Lung microvascular endothelial cell (primary cell): ENCODE measurements around the gene PLEKHG4. TPM values are rescaled to one million over a fixed set of nuclear protein-coding genes. Genes with fewer than 3 reads are reported as not detected.

Experiments used
- DNase-seq, 2 donors: peaks; one replicate each; pipeline versions ENCODE4 v3.0.0 to v3.0.0-alpha.2; 2010; ENCODE audit warnings: low read depth in 2 of 2
- total RNA-seq: library from RNA; depleted of rRNA; stranded (reverse); fragments of >200 nt; gene quantifications from 2 replicates; pipeline ENCODE4 v1.2.1, GENCODE V29; 2014

PLEKHG4 gene
- total RNA-seq, 1 donor from 2014 or later: 5.8 TPM

DNA sequence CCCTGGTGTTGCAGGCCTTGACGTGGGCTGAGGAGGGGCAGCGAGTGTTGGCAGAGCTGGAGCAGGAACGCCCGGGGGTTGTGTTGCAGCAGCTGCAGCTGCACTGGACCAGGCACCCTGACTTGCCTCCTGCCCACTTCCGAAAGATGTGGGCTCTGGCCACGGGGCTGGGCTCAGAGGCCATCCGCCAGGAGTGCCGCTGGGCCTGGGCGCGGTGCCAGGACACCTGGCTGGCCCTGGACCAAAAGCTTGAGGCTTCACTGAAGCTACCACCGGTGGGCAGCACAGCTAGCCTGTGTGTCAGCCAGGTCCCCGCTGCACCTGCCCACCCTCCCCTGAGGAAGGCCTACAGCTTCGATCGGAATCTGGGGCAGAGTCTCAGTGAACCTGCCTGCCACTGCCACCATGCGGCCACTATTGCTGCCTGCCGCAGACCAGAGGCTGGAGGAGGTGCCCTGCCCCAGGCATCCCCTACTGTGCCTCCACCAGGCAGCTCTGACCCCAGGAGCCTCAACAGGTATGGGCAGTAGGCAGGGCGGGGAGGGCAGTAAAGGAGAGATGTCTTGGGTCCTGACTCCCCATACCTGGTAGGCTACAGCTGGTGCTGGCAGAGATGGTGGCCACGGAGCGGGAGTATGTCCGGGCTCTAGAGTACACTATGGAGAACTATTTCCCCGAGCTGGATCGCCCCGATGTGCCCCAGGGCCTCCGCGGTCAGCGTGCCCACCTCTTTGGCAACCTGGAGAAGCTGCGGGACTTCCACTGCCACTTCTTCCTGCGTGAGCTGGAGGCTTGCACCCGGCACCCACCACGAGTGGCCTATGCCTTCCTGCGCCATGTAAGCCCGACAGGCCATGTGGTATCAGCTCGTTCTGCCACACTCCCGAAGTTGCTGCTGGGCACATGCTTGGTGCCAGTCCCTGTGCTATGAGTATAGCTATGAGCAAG lies 5.6 kb downstream of the PLEKHG4 start:
- DNase-seq: peak; percentile 45 to 67

DNA sequence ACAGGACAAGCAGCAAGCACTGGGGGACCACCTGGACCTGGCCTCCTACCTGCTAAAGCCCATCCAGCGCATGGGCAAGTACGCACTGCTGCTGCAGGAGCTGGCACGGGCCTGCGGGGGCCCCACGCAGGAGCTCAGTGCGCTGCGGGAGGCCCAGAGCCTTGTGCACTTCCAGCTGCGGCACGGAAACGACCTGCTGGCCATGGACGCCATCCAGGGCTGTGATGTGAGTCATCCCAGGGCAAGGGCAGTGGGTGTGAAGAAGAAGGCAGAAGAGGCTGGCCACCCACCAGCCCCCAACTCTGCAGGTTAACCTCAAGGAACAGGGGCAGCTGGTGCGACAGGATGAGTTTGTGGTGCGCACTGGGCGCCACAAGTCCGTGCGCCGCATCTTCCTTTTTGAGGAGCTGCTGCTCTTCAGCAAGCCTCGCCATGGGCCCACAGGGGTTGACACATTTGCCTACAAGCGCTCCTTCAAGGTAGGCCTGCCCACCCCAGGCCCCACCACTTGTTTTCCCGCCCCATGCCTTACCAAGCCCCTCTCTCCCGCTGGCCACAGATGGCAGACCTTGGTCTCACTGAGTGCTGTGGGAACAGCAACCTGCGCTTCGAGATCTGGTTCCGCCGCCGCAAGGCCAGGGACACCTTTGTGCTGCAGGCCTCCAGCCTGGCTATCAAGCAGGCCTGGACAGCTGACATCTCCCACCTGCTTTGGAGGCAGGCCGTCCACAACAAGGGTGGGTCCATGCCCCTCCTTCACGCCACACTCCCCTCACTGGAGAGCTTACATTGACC lies 7.3 kb downstream of the PLEKHG4 start:
- no peak for DNase-seq

DNA sequence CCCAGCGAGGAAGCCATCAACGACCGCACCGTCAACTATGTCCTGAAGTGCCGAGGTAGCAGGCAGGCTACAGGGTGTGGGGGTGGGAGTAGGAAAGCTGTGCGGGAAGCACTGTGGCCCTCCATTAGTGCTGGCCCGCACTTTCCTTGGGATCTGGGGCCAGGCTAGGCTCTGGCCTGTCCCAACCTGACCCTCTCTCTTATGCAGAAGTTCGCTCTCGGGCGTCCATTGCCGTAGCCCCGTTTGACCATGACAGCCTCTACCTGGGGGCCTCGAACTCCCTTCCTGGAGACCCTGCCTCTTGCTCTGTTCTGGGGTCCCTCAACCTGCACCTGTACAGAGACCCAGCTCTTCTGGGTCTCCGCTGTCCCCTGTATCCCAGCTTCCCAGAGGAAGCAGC lies 8.6 kb downstream of the PLEKHG4 start:
- DNase-seq: no peak

DNA sequence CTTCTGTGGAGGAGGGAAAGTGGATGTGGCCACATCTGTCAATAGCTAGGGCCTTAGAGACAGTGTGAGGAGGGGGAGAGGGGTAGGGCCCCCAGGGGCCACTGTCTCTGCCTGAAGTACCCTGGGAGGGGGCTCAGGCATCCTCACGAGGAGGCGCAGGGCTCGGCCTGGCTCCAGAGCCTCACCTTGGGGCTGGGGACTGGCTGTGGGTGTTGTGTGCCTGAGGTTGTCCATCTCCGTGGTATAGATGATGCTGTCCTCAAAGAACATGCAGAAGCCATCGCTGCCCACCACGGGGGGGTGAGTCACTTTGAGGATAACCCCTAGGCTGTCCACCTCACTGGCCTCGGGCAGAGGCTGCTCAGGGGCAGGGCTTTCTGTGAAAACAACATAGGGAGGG lies 12.1 kb downstream of the PLEKHG4 start:
- no peak for DNase-seq

DNA sequence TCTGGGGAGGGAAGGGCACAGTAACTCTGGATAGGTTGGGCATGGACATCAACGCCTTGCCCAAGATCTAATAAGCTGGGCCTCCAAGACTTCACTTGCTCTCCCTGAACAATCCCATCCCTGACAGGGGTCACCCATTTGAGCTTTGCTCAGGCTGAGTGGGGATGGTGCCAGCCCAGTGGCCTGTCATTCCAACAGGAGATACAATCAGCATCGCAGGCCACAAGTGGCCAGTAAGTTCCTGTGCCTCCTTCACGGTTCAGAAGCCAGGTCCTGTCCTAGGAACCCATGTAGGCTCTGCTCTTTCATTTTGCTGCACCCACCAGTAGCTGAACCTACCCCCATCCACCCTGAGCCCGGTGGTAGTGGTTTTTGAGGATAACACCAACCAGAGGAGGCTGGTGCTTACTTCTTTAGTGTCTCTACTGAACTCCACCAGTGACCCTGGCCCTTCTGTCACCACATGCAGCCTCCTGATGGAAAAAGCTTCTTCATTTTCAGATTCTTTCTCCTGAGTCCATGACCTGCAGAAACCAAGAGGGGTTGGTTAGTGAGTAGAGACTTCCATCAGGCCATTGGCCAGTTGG lies 14.9 kb downstream of the PLEKHG4 start:
- DNase-seq: no peak

DNA sequence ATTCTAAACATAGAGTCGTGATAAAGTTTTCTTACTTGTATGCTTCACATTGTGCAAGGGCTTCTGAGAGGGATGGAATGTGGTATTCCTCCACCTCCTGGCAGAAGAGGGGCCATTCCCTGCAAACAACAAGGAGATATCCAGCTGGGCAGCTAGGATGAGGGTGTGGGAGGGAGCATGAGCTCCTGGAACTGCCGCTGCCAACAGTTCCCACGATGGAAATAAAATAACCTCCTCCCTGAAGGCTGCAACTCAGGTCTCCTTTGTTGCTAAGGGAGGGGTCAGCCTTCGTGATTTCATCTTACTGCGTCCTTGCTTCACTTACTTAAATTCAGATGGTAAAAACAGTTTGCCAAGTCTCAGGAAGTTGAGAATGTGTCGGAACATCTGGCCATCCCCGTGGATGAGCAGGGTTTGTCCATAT lies 15.6 kb downstream of the PLEKHG4 start:
- no peak for DNase-seq

DNA sequence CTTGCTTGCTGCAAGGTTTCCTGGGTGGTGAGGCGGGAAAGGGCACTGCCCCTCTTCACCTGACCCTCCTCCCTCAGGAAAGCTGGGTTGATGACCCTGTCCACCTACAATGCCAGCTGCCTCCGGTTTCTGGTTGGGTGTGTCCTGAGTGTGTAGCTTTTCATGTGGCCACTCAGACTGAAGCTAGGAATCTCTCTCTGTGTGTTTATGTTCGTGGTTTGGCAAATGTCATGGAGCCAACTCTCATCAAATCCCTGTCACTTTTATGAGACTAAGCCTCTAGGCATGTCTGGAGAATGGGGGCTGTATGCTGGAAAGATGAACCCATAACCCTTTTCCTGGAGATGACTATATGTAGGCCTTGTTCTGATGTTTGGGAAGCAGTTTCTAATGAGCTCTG lies 17.1 kb downstream of the PLEKHG4 start:
- peak in 1 of 2 donors; percentile 44 for DNase-seq

DNA sequence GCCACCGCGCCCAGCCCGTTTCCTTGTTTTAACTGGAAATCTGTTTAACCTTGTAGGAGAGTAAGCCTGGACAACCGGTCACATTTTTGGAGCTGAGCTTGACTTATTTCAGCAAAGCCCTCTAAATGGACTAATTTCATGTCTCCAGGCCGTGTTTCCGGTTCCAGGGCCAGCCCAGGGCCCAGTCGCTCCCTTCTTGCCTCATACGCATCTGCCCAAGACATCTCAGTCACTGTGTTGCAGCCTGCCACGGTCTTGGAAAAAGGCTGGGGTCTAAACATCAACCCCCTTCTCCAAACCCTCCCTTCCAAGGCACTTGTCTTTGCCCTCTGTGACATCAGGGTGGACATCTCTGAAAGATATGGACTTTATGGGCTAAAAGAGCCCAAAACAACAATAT lies 18.9 kb downstream of the PLEKHG4 start:
- no peak for DNase-seq

DNA sequence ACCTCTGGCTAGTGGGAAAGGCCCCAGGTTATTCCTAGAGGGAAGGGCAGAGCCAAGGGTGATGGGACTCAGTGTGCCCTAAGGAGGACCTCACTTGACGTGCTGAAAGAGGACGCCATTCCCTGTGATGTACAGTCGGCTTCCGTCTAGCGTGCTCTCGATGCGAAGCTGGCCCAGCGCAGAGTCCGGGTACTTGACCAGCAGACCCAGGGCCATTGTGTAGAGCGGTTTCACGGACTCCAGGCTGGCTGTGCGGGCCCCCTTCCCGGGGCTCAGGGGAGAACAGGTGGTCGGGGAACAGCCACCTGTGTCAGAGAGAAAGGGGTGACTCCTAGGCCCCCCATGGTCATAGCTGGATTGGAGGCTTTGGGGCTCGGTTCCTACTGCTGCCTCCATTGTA lies 19.9 kb downstream of the PLEKHG4 start:
- DNase-seq: no peak

DNA sequence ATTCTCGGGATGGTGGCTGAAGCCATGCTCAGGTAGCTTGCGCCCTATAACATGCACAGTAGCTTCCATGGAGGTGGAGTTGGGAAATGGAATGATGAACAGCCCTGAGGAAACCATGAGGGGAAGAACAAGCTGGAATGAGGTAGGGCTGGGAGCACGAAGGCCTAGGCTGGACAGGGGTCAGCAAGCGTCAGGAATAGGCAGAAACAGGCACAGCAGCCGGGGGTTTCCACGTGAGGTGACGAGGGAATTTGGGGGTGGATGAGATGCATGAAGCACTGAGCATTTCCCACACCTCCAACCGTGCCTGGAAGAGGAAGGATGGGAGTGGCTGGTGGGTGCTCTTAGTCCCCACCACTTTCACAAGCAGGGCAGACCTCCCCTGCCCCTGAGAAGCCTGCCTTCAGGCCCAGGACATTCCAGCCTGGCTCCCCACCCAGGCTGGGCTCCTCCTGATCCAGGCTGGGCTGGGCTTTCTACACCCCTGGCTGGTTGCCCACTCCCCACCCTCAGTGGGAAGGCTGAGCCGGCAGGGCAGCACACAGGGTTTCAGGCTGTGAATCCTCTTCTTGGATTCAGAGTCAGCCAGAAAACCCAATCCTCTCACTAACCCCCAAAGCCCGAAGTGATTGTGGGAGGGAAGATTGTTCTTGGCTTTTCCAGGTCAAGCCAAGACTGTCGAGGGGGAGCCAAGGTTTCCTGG lies 21.9 kb downstream of the PLEKHG4 start:
- no peak for DNase-seq

DNA sequence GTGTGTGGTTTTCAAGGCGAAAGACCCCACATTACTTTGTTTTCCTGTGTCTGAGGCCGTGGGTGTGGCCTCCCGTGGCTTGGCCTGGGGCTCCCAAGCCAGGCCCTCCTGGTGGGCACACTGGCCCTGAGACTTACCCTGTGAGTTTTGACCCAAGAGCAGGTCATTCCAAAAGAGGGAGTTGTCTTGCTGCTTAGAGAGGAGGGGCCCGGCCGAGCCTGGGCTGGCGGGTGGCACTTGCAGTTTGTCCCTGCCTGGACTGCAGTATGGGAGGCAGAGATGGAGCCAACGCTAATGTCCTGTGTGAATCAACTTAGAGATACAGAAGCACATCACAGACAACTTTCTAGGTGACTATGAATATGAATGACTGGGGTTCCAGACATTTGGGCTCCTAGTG lies 22.7 kb downstream of the PLEKHG4 start:
- DNase-seq: no peak

DNA sequence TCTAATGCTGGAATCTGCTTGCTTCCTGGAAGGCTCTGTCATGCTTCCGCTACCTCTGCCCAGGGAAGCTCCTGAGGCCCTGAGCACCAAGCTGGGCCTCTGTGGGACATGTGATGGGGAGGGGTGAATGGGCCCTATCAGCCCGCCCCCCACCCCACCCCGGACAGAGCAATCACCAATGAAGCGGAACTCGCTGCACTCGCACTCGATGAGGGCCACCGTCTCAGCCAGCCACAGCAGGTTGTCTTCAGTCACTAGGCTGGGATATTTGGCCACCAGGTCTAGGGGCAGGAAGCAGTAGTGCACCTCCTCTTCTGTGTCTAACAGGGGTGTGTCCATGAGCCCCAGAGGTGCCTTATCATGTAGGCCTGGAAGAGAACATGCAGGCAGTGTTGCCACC lies 23.6 kb downstream of the PLEKHG4 start:
- DNase-seq: no peak

DNA sequence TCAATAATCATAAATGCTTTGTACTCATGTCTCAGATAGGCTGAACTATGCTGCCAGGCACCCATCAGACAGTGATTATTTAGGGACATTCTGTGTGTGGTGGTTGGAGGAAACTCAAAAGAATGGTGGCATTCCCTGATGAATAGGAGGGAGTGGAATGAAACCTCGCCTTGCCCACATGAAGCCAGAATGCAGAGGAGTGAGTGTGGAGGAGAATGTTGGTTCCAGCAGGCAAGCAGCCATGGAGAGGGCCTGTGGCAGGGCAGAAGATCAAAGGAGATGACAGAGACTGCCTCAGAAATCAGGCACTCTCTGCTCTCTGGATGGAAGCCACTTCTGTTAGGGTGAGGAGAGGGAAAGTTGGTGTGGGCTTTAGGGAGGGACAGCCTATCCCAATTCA lies 24.7 kb downstream of the PLEKHG4 start:
- no peak for DNase-seq

DNA sequence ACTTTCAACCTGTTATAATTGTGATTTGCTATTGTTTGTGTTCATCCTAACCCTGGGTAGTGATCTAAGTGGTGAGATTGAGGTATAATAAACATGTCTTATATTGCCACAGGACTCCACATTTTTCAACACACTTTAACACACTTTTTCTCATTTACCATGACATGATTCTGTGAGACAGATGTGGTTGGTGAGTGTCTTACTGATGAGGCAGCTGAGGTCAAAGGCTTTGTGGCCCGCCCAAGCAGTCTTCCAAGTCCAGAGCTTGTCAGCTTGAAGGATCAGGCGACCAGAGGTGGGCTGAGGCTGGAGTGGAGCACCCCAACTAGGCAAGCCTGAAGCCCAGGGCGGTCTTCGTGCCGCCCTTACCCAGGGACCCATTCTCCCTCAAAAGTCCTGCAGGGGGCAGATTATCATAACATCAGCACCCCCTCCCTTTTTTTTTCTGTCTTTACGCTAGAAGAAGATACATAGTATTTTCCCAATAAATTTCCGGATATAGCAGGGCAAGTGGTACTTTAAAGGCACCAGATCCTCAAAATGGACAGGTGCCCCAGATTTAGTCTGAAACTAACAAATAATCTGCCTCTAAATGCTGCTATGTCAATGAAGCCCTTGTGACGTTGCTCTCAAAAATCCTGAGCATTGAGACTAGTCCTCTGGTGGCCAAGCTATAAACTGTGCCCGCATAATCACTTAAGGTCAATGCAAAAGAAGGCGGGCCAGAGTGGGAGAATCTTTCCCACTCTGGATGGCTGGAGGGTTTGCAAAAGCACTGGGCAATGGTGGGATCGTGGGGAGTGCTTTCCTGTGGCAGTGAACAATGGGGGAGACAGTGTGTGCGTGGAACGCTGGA lies 26.1 kb downstream of the PLEKHG4 start:
- DNase-seq: no peak

DNA sequence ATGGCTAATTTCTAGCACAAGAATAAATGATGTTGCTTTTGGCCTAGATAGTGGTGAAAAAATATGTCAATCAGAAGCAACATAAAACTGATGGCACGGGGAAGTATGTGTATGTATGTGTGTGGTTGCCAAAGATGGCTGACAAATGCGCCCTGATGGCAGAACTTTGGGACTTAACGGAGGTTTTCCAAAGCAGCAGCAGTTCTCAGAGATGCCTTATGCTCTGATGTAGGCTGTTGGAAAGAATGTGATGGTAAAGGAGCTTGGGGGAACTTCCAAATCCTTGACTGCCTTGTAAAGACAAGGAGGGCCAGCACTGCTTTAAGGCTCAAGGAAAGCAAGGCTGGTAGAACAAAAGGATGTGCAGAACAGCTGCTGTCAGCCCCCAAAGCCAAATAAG lies 31.2 kb downstream of the PLEKHG4 start:
- no peak for DNase-seq

DNA sequence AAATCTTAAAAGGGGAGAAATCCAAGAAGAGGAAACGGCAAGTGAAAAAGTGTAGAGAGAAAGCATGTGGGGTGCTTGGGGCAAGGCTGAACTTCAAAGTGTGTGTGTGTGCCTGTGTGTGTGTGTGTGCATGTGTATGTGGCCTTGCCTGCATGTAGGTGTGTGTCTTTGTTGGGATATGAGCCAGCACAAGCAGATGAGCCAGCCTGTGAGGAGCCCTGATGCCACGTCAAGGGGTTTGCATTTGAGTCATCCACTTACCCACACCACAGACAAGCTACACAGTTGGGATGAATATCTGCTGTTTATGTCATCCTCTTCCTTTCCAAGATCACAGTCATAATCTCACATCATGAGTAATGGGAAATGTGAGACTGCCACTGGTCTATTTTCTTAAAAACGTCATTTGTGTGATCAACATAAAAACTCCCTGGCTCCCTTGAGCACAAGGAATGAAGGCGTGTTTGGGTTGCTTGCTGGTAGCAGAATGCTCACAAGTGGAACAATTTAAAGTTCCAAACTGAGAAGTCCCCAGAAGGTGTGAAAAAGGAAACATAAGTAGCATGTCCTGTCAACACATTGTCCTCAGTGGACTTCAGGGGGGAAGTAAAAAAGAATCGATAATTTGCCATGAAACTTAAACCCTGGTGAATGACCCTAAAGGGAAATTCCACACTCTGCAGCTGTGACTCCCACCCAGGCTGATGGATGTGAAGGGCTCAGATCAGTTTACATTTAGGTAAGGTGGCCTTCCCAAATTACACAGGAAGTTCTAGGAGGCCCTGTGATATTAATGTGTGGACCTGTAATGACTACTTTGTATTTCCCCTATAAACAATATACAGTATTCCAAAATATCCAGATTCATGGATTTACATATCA lies 32.5 kb downstream of the PLEKHG4 start:
- DNase-seq: peak; percentile 85 to 99

DNA sequence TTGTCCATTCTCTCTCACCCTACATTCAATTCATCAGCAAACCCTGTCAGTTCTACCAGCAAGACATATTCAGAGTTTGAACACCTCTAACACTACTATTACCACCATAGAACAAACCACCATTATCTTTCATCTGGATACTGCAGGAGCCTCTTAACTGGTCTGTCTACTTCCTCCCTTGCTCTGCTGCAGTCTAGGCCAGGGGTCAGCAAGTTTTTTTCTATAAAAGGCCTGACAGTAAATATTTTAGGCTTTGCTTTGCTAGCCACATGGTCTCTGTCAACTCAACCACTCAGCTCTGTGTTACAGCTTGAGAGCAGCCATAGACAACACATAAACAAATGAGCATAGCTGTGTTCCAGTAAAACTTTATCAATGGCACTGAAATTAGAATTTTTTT lies 33.4 kb downstream of the PLEKHG4 start:
- peak in 1 of 2 donors; percentile 13 for DNase-seq

DNA sequence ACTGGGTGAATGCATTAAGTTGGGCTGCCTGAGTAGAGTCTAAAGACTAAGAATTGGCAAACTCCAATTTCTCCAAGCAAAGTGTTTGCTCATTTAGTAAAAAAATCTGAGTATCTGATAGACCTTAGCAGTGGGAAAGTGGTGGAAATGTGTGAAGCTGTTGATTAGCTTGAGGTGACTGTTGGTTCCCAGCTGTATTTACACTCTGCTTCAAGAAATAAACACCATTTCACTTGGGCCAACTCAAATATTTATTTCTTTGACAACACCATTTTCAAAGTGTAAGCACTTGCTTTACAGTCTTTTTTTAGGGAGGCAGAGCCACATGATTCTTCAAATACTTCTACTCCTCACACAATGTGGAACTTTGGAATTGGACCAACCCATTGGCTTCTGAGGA lies 38.5 kb downstream of the PLEKHG4 start:
- DNase-seq: no peak

DNA sequence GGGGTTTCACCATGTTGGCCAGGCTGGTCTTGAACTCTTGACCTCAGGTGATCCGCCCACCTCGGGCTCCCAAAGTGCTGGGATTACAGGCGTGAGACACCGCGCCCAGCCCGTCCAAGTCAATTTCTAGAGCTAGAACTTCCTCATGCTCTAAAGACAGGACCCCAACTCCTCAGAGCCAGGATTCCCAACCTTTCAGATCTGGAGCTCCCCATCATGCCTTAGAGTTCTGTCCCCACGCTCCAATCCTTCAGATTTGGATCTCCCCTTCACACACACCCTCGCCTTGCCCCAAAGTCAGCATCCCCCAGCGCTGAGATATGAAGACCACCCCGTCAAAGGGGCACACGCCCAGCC lies 46.8 kb downstream of the PLEKHG4 start:
- no peak for DNase-seq
